Tibial nerve (tissue), 4 donors: ENCODE measurements around the gene TCERG1.

Experiments
- EP300 ChIP-seq, 2 donors: sonication (generic); formaldehyde crosslinking; IDR thresholded peaks; one replicate each; pipeline ENCODE4 v1.6.1; 2017; ENCODE audit warnings: antibody characterized with exemption in 2 of 2, mild to moderate bottlenecking in 1 of 2
- TF ChIP-seq, protein P1 (sequence below), 5 experiments: fragments of 200-600 bp in 3 of 5; fragments of 450-650 bp in 2 of 5; sonication (generic) in 3 of 5; IDR thresholded peaks; one replicate each; pipeline ENCODE4 v1.5.1; 2016 to 2019; ENCODE audit warnings: antibody characterized with exemption in 5 of 5, mild to moderate bottlenecking in 3 of 5, moderate library complexity in 2 of 5

DNA sequence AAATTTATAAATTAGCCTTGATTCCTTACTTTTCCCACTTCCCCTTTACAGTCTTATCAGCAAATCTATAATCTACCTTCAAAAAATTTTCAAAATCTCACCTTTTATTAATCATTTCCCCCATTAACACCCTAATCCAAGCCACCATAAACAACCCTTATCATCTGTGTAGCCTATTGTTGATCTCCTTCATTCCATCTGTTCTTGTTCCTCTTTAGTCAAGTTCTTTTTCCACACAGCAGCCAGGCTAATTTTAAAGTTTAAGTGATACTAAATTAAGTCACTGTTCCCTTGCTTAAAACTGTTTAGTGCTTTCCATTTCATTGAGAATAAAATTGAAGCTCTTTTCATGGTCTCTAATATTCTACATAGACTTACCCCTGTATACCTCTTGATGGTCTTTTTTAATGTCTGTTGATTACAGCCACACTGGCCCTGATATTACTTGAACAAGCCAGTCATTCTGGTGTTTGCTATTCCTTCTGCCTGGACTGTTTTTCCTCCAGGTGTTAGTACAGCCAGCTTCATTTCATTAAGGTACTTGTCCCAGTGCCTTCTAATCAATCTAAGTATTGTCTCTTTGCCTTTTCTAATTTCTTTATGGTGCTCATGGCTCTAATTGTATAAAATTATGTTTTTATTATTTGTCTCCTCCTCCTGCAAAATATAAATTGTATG, 37.7 kb downstream of the TCERG1 start:
- TF ChIP-seq, protein P1, sequence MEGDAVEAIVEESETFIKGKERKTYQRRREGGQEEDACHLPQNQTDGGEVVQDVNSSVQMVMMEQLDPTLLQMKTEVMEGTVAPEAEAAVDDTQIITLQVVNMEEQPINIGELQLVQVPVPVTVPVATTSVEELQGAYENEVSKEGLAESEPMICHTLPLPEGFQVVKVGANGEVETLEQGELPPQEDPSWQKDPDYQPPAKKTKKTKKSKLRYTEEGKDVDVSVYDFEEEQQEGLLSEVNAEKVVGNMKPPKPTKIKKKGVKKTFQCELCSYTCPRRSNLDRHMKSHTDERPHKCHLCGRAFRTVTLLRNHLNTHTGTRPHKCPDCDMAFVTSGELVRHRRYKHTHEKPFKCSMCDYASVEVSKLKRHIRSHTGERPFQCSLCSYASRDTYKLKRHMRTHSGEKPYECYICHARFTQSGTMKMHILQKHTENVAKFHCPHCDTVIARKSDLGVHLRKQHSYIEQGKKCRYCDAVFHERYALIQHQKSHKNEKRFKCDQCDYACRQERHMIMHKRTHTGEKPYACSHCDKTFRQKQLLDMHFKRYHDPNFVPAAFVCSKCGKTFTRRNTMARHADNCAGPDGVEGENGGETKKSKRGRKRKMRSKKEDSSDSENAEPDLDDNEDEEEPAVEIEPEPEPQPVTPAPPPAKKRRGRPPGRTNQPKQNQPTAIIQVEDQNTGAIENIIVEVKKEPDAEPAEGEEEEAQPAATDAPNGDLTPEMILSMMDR (IDR thresholded peaks at IDR 0.05): no peak
- TF ChIP-seq EP300 (IDR thresholded peaks at IDR 0.05): no peak
